ENCODE results near the gene SERTM2. TPM values are rescaled to one million over a fixed set of nuclear protein-coding genes. Genes with fewer than 3 reads are reported as not detected.

Gene SERTM2
- total RNA-seq, 1 experiment from 2014 or later = not detected

- no peak for DNase-seq (ENCODE audit: low read depth)
These were observed 49.4 kb downstream of the SERTM2 start for GRCh38 chrX:111560801-111561200.

GRCh38 chrX:111561851-111562250 lies 50.4 kb downstream of the SERTM2 start:
- no peak for DNase-seq (ENCODE audit: low read depth)

- DNase-seq (ENCODE audit: low read depth) = no peak
These were observed 56.3 kb downstream of the SERTM2 start for GRCh38 chrX:111567542-111568255.

GRCh38 chrX:111568354-111568753 lies 56.9 kb downstream of the SERTM2 start:
- DNase-seq (ENCODE audit: low read depth) = no peak

- DNase-seq (ENCODE audit: low read depth) = no peak
These were observed 57.4 kb downstream of the SERTM2 start for GRCh38 chrX:111568817-111569216.

Other genes with a start within 250 kb of the SERTM2 start
- not detected in 2 replicates for gene CAPN6, start 241.2 kb upstream of the SERTM2 start, total RNA-seq (2014; rRNA removed; shearing (Covaris generic))
- gene DCX, start 99.5 kb upstream of the SERTM2 start, total RNA-seq (2014; rRNA removed; shearing (Covaris generic)) = not detected in 2 replicates
- gene ALG13, start 169.5 kb downstream of the SERTM2 start, total RNA-seq (2014; rRNA removed; shearing (Covaris generic)) = 33.2 and 60.4 TPM in 2 replicates